Measurements from ENCODE around the gene PCDH9. TPM values are rescaled to one million over a fixed set of nuclear protein-coding genes. Genes with fewer than 3 reads are reported as not detected.
"Not testable (repeated sequence)": the region's sequence is repeated elsewhere in the genome, so short reads cannot be mapped to it uniquely, and the experiment has no call there.

PCDH9 gene
- total RNA-seq, 1 donor from 2014 or later, result 64.4 TPM

- DNase-seq (ENCODE audit: low spot score in 2 of 2) (no peak), FAIRE-seq (peak; percentile 6)
Observed at GRCh38 chr13:67134417-67135129, 95.6 kb downstream of the PCDH9 start.

GRCh38 chr13:67133476-67133875, 96.7 kb downstream of the PCDH9 start:
- no peak for DNase-seq (ENCODE audit: low spot score in 2 of 2)
- FAIRE-seq, result no peak

GRCh38 chr13:67131393-67131792, 98.7 kb downstream of the PCDH9 start:
- FAIRE-seq (peak; percentile 10), DNase-seq (ENCODE audit: low spot score in 2 of 2) (no peak)

GRCh38 chr13:67130444-67130843, 99.7 kb downstream of the PCDH9 start:
- FAIRE-seq, result no peak
- no peak for DNase-seq (ENCODE audit: low spot score in 2 of 2)

GRCh38 chr13:67128136-67128535, 102.0 kb downstream of the PCDH9 start:
- no peak for FAIRE-seq
- no peak for DNase-seq (ENCODE audit: low spot score in 2 of 2)

GRCh38 chr13:67125681-67126080, 104.5 kb downstream of the PCDH9 start:
- no peak for DNase-seq (ENCODE audit: low spot score in 2 of 2)
- no peak for FAIRE-seq

- FAIRE-seq, result no peak
- no peak for DNase-seq (ENCODE audit: low spot score in 2 of 2)
Observed at GRCh38 chr13:67123165-67123564, 107.0 kb downstream of the PCDH9 start.

GRCh38 chr13:67122251-67122650, 107.9 kb downstream of the PCDH9 start:
- FAIRE-seq (no peak), DNase-seq (ENCODE audit: low spot score in 2 of 2) (no peak)

GRCh38 chr13:67120872-67121531, 109.1 kb downstream of the PCDH9 start:
- no peak for DNase-seq (ENCODE audit: low spot score in 2 of 2)
- FAIRE-seq, result no peak

- no peak for DNase-seq (ENCODE audit: low spot score in 2 of 2)
- no peak for FAIRE-seq
Observed at GRCh38 chr13:67119481-67119894, 110.6 kb downstream of the PCDH9 start.

- DNase-seq (ENCODE audit: low spot score in 2 of 2) (no peak), FAIRE-seq (no peak)
Observed at GRCh38 chr13:67118277-67118676, 111.9 kb downstream of the PCDH9 start.

GRCh38 chr13:67117010-67117550, 113.1 kb downstream of the PCDH9 start:
- DNase-seq (ENCODE audit: low spot score in 2 of 2), result peak; percentile 7 to 8
- no peak for FAIRE-seq

GRCh38 chr13:67107979-67108378, 122.2 kb downstream of the PCDH9 start:
- no peak for DNase-seq (ENCODE audit: low spot score in 2 of 2)
- FAIRE-seq, result no peak

- no peak for FAIRE-seq
Observed at GRCh38 chr13:67106502-67107057, 123.6 kb downstream of the PCDH9 start.

GRCh38 chr13:67101730-67102467, 128.2 kb downstream of the PCDH9 start:
- peak; percentile 10 to 11 for DNase-seq (ENCODE audit: low spot score in 2 of 2)
- FAIRE-seq, result peak; percentile 95

More at GRCh38 chr13:67106502-67107057, 123.6 kb downstream of the PCDH9 start:
- DNase-seq (ENCODE audit: low spot score in 2 of 2), result no peak

- FAIRE-seq (no peak), DNase-seq (ENCODE audit: low spot score in 2 of 2) (no peak)
Observed at GRCh38 chr13:67100730-67101129, 129.4 kb downstream of the PCDH9 start.

- DNase-seq (ENCODE audit: low spot score in 2 of 2) (no peak), FAIRE-seq (no peak)
Observed at GRCh38 chr13:67099494-67099893, 130.6 kb downstream of the PCDH9 start.

GRCh38 chr13:67097892-67098452, 132.2 kb downstream of the PCDH9 start:
- FAIRE-seq, result no peak
- no peak for DNase-seq (ENCODE audit: low spot score in 2 of 2)

GRCh38 chr13:67096893-67097292, 133.2 kb downstream of the PCDH9 start:
- FAIRE-seq; DNase-seq (ENCODE audit: low spot score in 2 of 2): not testable (repeated sequence)

- DNase-seq (ENCODE audit: low spot score in 2 of 2), result no peak
- no peak for FAIRE-seq
Observed at GRCh38 chr13:67096418-67096817, 133.7 kb downstream of the PCDH9 start.

All from frontal cortex (tissue), 4 donors.